AG20443 (cell line): ENCODE data around the gene FXN.
"Not testable (repeated sequence)": the region's sequence is repeated elsewhere in the genome, so short reads cannot be mapped to it uniquely, and the experiment has no call there.

Source experiments
- DNase-seq: peaks from one replicate; pipeline ENCODE4 v3.0.0; 2012; ENCODE audit warnings: low spot score, mixed read lengths

The FXN gene

DNA sequence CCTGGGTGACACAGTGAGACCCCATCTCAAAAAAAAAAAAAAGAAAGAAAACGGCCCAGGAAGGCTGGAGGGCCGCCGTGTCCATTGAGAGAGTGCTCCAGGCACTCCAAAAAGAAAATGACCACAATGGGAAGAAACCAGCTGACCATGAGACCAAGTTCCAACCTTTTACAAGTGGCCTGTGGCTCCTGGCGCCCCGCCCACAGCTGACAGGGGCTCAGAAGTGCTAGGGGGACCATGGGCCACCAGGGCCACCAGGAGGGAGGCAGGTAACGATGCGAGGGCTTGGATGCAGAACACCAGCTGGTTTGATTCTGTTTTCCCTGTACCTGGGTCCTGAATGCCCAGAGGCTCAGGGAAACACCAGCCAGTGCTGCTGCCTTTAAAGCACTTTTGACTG is 34.6 kb downstream of the FXN start:
- DNase-seq = no peak

- DNase-seq = no peak
Observed at GRCh38 chr9:69071059-69071458, 35.5 kb downstream of the FXN start.

DNA sequence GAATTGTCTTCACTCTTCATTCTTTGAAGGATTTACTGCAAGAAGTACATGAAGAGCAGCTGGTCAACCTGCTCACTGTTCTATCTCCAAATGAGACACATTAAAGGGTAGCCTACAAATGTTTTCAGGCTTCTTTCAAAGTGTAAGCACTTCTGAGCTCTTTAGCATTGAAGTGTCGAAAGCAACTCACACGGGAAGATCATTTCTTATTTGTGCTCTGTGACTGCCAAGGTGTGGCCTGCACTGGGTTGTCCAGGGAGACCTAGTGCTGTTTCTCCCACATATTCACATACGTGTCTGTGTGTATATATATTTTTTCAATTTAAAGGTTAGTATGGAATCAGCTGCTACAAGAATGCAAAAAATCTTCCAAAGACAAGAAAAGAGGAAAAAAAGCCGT is 37.6 kb downstream of the FXN start:
- no peak for DNase-seq

DNA sequence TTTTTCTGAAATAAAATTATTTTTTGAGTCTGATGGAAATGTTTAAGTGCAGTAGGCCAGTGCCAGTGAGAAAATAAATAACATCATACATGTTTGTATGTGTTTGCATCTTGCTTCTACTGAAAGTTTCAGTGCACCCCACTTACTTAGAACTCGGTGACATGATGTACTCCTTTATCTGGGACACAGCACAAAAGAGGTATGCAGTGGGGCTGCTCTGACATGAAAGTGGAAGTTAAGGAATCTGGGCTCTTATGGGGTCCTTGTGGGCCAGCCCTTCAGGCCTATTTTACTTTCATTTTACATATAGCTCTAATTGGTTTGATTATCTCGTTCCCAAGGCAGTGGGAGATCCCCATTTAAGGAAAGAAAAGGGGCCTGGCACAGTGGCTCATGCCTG is 39.2 kb downstream of the FXN start:
- no peak for DNase-seq

DNA sequence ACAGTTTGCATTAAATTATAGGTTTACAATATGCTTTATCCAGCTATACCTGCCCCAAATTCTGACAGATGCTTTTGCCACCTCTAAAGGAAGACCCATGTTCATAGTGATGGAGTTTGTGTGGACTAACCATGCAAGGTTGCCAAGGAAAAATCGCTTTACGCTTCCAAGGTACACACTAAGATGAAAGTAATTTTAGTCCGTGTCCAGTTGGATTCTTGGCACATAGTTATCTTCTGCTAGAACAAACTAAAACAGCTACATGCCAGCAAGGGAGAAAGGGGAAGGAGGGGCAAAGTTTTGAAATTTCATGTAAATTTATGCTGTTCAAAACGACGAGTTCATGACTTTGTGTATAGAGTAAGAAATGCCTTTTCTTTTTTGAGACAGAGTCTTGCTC is 41.0 kb downstream of the FXN start:
- no peak for DNase-seq

DNA sequence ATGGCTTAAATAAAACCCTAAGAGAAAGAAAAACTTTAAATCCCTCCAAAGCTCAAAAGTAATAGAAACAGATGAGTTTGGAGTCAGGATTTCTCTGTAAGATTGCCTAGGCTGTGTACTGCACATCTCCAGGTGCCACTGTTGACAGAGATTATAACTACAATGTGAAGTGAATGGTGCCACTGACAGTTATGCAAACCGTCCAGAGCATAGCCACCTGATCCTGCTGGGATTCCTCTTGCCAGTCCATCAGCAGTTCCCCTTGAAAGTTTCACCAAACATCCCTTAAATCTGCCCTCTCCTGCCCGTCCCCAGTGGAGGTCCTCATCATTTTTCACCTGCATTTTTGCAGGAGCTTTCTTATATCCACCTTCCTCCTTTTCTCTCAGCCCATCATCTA is 42.5 kb downstream of the FXN start:
- no peak for DNase-seq

GRCh38 chr9:69078581-69078980 is 43.0 kb downstream of the FXN start:
- no peak for DNase-seq

GRCh38 chr9:69079186-69079585 is 43.6 kb downstream of the FXN start:
- no peak for DNase-seq

- DNase-seq = no peak
Observed at GRCh38 chr9:69081261-69081660, 45.7 kb downstream of the FXN start.

DNA sequence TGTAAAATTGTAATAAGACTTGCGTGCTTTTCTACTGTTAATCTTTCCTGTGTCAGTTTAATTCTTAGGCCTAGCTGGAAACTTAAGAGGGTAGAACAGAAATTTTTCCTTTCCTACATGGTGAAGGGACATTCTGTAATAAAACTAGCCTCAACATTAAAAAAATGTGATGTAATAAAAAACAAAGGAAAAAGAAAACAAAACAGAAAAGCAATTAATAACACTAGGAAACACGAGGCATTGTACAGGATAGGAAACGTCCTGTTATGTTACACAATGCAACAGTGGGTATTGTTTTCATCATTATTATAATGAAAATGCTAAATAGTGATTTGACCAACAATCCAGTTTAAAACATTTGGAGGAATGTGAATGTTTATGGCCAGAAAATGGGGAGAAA is 47.8 kb downstream of the FXN start:
- DNase-seq = no peak

DNA sequence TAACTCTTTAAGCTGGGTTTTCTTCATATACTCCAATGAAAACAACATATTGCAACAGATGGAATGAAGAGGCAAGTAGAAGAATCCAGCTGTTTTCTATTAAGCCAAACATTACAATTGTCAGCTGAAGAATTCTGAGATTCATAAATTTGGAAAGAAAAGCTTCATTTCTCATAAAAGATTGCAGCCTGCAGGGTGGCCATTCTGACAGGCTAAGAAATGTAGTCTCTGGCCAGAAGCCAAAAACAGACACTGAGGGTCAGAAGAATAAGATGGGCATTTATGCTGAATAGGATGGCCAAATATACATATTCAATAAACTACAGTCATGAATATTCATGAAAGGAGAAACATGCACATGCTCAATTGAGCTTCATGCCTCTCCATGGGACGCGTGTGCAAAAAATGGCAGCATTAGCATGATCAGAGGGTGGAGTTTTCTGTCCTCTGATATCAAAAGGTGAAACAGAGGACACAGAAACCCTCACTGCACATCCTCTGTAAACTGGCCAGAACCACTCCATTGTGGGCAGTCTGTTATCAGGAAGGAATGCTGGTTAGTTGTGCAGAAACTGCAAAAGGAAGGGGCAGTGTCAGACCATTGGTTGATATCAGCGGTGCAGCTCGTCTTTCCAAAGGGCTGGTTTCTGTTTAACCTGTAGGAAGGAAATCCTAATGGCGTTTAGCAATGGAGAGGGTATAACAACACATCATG is 50.2 kb downstream of the FXN start:
- peak; percentile 52 for DNase-seq

DNA sequence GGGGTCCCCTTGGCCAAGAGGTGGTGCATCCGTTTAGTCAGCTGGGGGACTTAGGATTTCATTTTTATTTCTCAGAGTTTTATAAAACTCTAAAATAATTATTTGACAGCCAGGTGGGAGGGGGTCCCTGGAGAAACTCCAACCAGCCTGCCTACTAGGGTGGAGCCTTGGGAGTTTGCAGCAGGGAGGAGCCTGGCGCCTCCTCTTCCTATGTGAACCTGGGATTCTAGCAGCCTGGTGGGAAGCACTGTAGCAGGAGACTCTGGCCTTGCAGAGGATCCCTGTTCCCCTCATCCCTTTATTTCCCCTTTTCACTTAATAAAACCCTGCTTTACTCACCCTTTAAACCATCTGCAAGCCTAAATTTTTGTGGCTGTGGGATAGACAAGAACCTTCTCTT is 50.8 kb downstream of the FXN start:
- no peak for DNase-seq

GRCh38 chr9:69086769-69087168 is 51.2 kb downstream of the FXN start:
- DNase-seq = no peak

GRCh38 chr9:69089082-69089481 is 53.5 kb downstream of the FXN start:
- no peak for DNase-seq

DNA sequence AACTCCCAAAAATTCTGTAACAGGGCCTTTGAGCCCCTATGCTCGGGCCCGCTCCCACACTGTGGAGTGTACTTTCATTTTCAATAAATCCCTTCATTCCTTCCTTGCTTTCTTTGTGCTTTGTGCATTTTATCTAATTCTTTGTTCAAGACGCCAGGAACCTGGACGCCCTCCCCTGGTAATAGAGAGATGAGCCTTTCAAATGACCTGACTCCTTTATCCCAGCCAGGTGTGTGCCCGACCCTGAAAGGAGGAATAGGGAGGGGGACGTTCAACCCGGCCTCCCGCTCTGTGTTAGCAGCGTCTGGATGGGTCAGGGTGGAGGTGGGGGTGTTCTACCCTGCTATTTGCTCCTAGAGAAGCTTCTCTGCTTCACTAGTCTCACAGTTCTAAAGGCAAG is 53.9 kb downstream of the FXN start:
- DNase-seq = no peak

GRCh38 chr9:69090140-69090750 is 54.7 kb downstream of the FXN start:
- DNase-seq = no peak

- no peak for DNase-seq
Observed at GRCh38 chr9:69090946-69091345, 55.4 kb downstream of the FXN start.

GRCh38 chr9:69093471-69094103 is 58.0 kb downstream of the FXN start:
- no peak for DNase-seq

DNA sequence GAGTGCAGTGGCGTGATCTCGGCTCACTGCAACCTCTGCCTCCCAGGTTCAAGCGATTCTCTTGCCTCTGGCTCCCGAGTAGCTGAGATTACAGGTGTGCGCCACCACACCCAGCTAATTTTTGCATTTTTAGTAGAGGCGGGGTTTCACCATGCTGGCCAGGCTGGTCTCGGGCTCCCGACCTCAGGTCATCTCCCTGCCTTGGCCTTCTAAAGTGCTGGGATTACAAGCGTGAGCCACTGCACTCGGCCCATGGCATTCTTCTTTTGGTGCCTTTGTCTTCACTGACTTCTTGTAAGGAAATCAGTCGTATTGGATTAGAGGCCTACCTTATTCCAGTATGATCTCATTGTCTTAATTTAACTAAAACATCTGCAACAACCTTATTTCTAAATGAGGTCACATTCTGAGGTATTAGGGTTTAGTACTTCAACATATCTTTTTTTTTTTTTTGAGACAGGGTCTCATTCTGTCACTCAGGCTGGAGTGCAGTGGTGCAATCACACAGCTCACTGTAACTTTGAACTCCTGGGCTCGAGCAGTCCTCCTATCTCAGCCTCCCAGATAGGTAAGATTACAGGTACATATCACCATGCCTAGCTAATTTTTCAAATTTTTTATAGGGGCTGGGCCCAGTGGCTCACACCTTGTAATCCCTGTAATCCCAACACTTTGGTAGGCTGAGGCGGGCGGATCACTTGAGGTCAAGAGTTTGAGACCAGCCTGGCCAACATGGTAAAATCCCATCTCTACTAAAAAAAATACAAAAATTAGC is 59.0 kb downstream of the FXN start:
- not testable (repeated sequence) for DNase-seq

GRCh38 chr9:69097064-69097463 is 61.5 kb downstream of the FXN start:
- DNase-seq = no peak

DNA sequence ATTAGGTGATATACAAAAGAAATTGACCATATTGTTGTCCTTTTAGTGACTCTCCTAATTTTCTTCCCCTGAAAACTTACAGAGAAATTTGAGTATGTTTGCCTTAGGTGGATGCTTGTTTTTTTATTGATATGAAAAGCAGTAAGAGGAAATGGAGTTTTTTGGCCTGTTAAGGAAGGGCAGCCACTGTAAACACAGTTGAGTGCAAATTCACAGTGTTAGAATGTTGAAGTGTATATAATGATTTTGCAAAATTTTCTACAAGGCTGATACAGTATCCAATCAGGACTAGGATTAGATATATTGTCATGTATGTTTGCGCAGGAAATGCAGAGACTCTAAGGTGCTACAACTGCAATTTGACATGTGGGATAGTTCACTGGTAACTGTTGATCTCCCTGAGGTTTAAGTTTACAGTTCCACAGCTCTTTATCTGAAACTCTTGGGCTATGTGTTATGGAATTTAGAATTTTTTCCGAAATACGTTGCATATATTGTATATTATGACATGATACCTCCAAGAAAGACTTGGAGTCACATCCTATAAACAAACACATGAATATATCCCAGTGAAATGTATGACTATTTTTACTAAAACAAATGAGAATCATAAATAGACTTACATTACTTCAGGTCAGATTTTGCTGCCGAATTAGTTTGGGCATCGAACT is 62.5 kb downstream of the FXN start:
- no peak for DNase-seq

- DNase-seq = not testable (repeated sequence)
Observed at GRCh38 chr9:69103348-69103996, 67.9 kb downstream of the FXN start.
